HCT116 (cell line): ENCODE data around the gene PFKFB2. TPM values are rescaled to one million over a fixed set of nuclear protein-coding genes. Genes with fewer than 3 reads are reported as not detected.

Experiments used
- ATAC-seq: fragments of 200-7000 bp; cut with Tn5 transposase; 2 replicates; pipeline ENCODE4 v1.9.1; 2020; ENCODE audit warnings: mild to moderate bottlenecking, moderate library complexity
- BruUV-seq: library from RNA; stranded (reverse); fragments of 400-500 nt; replicated peaks from 2 replicates; lab custom pipeline; 2021; lab: Mats Ljungman, UMichigan
- CTCF ChIA-PET: fragments of 300-600 bp; sonication (Branson Sonifier 250); formaldehyde crosslinking; loops from one replicate; lab custom pipeline; 2021; ENCODE audit warnings: antibody characterized with exemption; lab: Charles Lee
- POLR2A ChIA-PET: fragments of 300-600, 350-600 bp; sonication (Branson Sonifier 250); formaldehyde crosslinking; loops from one replicate; lab custom pipeline; 2021; ENCODE audit warnings: antibody characterized with exemption; lab: Charles Lee
- RAD21 ChIA-PET, 2 experiments: fragments of 300-600 bp; sonication (Branson Sonifier 250); formaldehyde crosslinking; loops; one replicate each; lab custom pipeline; 2023; ENCODE audit warnings: low total read pairs in 2 of 2; ENCODE audit not compliant: uncharacterized antibody in 2 of 2, unreplicated experiment in 2 of 2, low non-redundant PET in 1 of 2; lab: Charles Lee
- DNase-seq: peaks from one replicate; pipeline ENCODE4 v3.0.0-alpha.2; 2010; ENCODE audit warnings: low read depth, low spot score
- H2AFZ ChIP-seq: fragments of 200-600 bp; shearing (Covaris generic), sonication (generic); 2 replicates; pipeline ENCODE4 v1.6.1; 2017; ENCODE audit warnings: low read depth, mixed run types, mixed read lengths, antibody characterized with exemption, low read length; ENCODE audit not compliant: poor library complexity, severe bottlenecking
- H3K27ac ChIP-seq: 2 replicates; pipeline ENCODE4 v1.5.1; 2012; ENCODE audit warnings: low read depth, low read length
- H3K27me3 ChIP-seq: fragments of 200-600 bp; sonication (generic); 2 replicates; pipeline ENCODE4 v1.6.1; 2016; ENCODE audit warnings: mixed run types, low read length, mixed read lengths; ENCODE audit not compliant: insufficient read depth
- H3K36me3 ChIP-seq, 2 experiments: fragments of 200-500 bp in 1 of 2; fragments of 200-600 bp in 1 of 2; sonication (Bioruptor generic) in 1 of 2; sonication (generic) in 1 of 2; 2 replicates each; pipeline versions ENCODE4 v1.5.1 to v1.6.1; 2014 to 2016; ENCODE audit warnings: low read length in 2 of 2, inconsistent platforms in 1 of 2, mixed read lengths in 1 of 2, mixed run types in 1 of 2; ENCODE audit not compliant: insufficient read depth in 2 of 2, control insufficient read depth in 1 of 2
- H3K4me1 ChIP-seq, 2 experiments: fragments of 200-600 bp in 1 of 2; sonication (generic) in 1 of 2; 2 replicates each; pipeline versions ENCODE4 v1.5.1 to v1.6.1; 2012 to 2017; ENCODE audit warnings: low read length in 2 of 2, inconsistent platforms in 1 of 2, mild to moderate bottlenecking in 1 of 2, mixed read lengths in 1 of 2, mixed run types in 1 of 2, moderate library complexity in 1 of 2; ENCODE audit not compliant: insufficient read depth in 2 of 2, control insufficient read depth in 1 of 2
- H3K4me2 ChIP-seq: fragments of 200-600 bp; sonication (generic); 2 replicates; pipeline ENCODE4 v1.6.1; 2017; ENCODE audit warnings: mixed run types, low read length, mixed read lengths
- H3K4me3 ChIP-seq, 2 experiments: fragments of 200-600 bp in 1 of 2; sonication (generic) in 1 of 2; replicated peaks in 1 of 2; 2 replicates each; pipeline ENCODE4 v1.5.1; 2011 to 2016; ENCODE audit warnings: low read length in 2 of 2, control low read depth in 1 of 2, low read depth in 1 of 2, mild to moderate bottlenecking in 1 of 2, mixed read lengths in 1 of 2, mixed run types in 1 of 2
- H3K79me2 ChIP-seq: fragments of 200-600 bp; sonication (generic); 2 replicates; pipeline ENCODE4 v1.6.1; 2017; ENCODE audit warnings: mild to moderate bottlenecking, mixed run types, low read length, moderate library complexity, mixed read lengths; ENCODE audit not compliant: insufficient read depth
- H3K9ac ChIP-seq: fragments of 200-600 bp; sonication (generic); 2 replicates; pipeline ENCODE4 v1.6.1; 2016; ENCODE audit warnings: low read length, mixed read lengths
- H3K9me2 ChIP-seq: fragments of 200-600 bp; sonication (generic), shearing (Covaris generic); 2 replicates; pipeline ENCODE4 v1.6.1; 2017; ENCODE audit warnings: mixed run types, mild to moderate bottlenecking, moderate library complexity; ENCODE audit not compliant: insufficient read depth
- H3K9me3 ChIP-seq, 2 experiments: fragments of 200-500 bp in 1 of 2; fragments of 200-600 bp in 1 of 2; sonication (Bioruptor generic) in 1 of 2; sonication (generic) in 1 of 2; 2 replicates each; pipeline ENCODE4 v1.6.1; 2014 to 2017; ENCODE audit warnings: low read length in 2 of 2, mixed read lengths in 2 of 2, inconsistent platforms in 1 of 2, low read depth in 1 of 2, mild to moderate bottlenecking in 1 of 2, mixed run types in 1 of 2, moderate library complexity in 1 of 2; ENCODE audit not compliant: control insufficient read depth in 1 of 2, insufficient read depth in 1 of 2
- H4K20me1 ChIP-seq: fragments of 200-600 bp; sonication (generic), shearing (Covaris generic); 2 replicates; pipeline ENCODE4 v1.6.1; 2017; ENCODE audit warnings: mixed run types, mild to moderate bottlenecking, moderate library complexity; ENCODE audit not compliant: insufficient read depth
- CBX3 ChIP-seq: IDR thresholded peaks from 2 replicates; pipeline ENCODE4 v1.6.1; 2012; ENCODE audit warnings: low read depth
- CEBPB ChIP-seq: IDR thresholded peaks from 2 replicates; pipeline ENCODE4 v1.6.1; 2012; ENCODE audit warnings: low read depth
- CTCF ChIP-seq, 3 experiments: fragments of 200-600 bp in 1 of 3; sonication (generic) in 1 of 3; IDR thresholded peaks in 2 of 3; conservative IDR thresholded peaks in 1 of 3; 2 replicates each; pipeline ENCODE4 v1.5.1; 2012 to 2017; ENCODE audit warnings: low read depth in 2 of 3, low read length in 2 of 3, antibody characterized with exemption in 1 of 3, borderline replicate concordance in 1 of 3, control low read depth in 1 of 3, mild to moderate bottlenecking in 1 of 3, mixed read lengths in 1 of 3, mixed run types in 1 of 3, moderate library complexity in 1 of 3; ENCODE audit not compliant: insufficient read depth in 1 of 3
- ELF1 ChIP-seq: IDR thresholded peaks from 2 replicates; pipeline ENCODE4 v1.6.1; 2012; ENCODE audit warnings: low read depth, borderline replicate concordance
- FOSL1 ChIP-seq: IDR thresholded peaks from 2 replicates; pipeline ENCODE4 v1.6.1; 2012; ENCODE audit warnings: low read depth
- JUND ChIP-seq: IDR thresholded peaks from 2 replicates; pipeline ENCODE4 v1.6.1; 2012
- MAX ChIP-seq: IDR thresholded peaks from 2 replicates; pipeline ENCODE4 v1.6.1; 2012
- POLR2A ChIP-seq: IDR thresholded peaks from 2 replicates; pipeline ENCODE4 v1.7.0; 2011; ENCODE audit warnings: borderline replicate concordance; ENCODE audit not compliant: insufficient read depth, insufficient read length; ENCODE audit errors: extremely low read depth
- POLR2AphosphoS5 ChIP-seq: IDR thresholded peaks from 2 replicates; pipeline ENCODE4 v1.6.1; 2011; ENCODE audit warnings: mild to moderate bottlenecking, low read depth, low read length, moderate library complexity
- RAD21 ChIP-seq: IDR thresholded peaks from 2 replicates; pipeline ENCODE4 v1.6.1; 2012; ENCODE audit warnings: low read depth, mild to moderate bottlenecking
- SIN3A ChIP-seq: IDR thresholded peaks from 2 replicates; pipeline ENCODE4 v1.6.1; 2012; ENCODE audit warnings: low read depth
- SP1 ChIP-seq: IDR thresholded peaks from 2 replicates; pipeline ENCODE4 v1.6.1; 2012; ENCODE audit warnings: low read depth
- ZFX ChIP-seq: fragments of 450-650 bp; IDR thresholded peaks from 2 replicates; pipeline ENCODE4 v1.6.1; 2017
- intact Hi-C: fragments of 100-400 bp; cut with micrococcal nuclease; formaldehyde crosslinking; loops from 2 replicates; pipeline ENCODE4 v1.10.0; 2022
- total RNA-seq: library from RNA; stranded (reverse); gene quantifications from one replicate; pipeline ENCODE4 v1.2.1, GENCODE V29; 2021; ENCODE audit not compliant: unreplicated experiment

PFKFB2 gene
- total RNA-seq, 1 experiment from 2014 or later = 13.9 TPM

DNA sequence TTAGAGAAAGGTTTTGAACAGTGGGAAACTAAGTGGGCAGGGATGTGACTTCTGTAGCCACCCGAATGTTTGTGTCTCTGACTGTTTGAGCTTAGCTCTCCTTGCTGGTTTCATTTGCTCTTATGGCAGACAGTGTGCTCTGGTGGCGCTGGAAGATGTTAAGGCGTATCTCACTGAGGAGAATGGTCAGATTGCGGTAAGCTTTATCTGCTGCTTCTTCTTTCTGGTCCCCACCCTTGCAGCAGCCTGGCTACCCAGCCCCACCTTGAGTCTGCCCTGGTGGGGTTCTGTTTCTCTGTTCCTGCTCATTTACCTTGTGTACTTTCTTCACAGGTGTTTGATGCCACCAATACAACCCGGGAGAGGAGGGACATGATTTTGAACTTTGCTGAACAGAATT is 9.9 kb downstream of the PFKFB2 start:
- H3K27ac ChIP-seq = no peak overlapping the region
- no peak overlapping the region for H3K4me2 ChIP-seq
- no peak for TF ChIP-seq CBX3
- TF ChIP-seq MAX = no peak
- TF ChIP-seq CTCF (IDR thresholded peaks at IDR 0.05 in 2 of 3, conservative IDR thresholded peaks at IDR 0.05 in 1 of 3; ENCODE audit: borderline replicate concordance in 1 of 3, insufficient read depth in 1 of 3, low read depth in 2 of 3, low read length in 2 of 3) = no peak
- TF ChIP-seq FOSL1 = no peak
- TF ChIP-seq RAD21 = no peak
- no peak for TF ChIP-seq POLR2AphosphoS5
- no peak for TF ChIP-seq CEBPB
- no peak for TF ChIP-seq ELF1
- no peak for TF ChIP-seq ZFX
- no peak for TF ChIP-seq SIN3A
- no peak for TF ChIP-seq POLR2A
- no peak for TF ChIP-seq JUND
- no peak for TF ChIP-seq SP1
- DNase-seq (no peak), ATAC-seq (no peak)
- no peak overlapping the region for H3K4me3 ChIP-seq
- no peaks in the 10 kb centered on the region for H4K20me1 ChIP-seq
- no peaks in the 10 kb centered on the region for H3K4me1 ChIP-seq
- H3K9me3 ChIP-seq = no peaks in the 10 kb centered on the region
- no peaks in the 10 kb centered on the region for H3K27me3 ChIP-seq
- H3K9me2 ChIP-seq = no peaks in the 10 kb centered on the region
- no peak overlapping the region for H2AFZ ChIP-seq
- ChIA-PET POLR2A (no interaction called here), CTCF (no interaction called here), RAD21 (no interaction called here)
- BruUV-seq = no TSS peak
- H3K79me2 ChIP-seq = no peaks in the 10 kb centered on the region
- intact Hi-C loops = no loop called here
- no peak overlapping the region for H3K9ac ChIP-seq
- H3K36me3 ChIP-seq = peaks cover 3 to 14% of the 10 kb centered on the region in 2 experiments; a peak in 2 of 4 replicates
